HG03469 (cell line): ENCODE results near the gene UBXN11.
"Not testable (repeated sequence)": the region's sequence is repeated elsewhere in the genome, so short reads cannot be mapped to it uniquely, and the experiment has no call there.

ENCODE experiments used
- ATAC-seq: cut with Tn5 transposase; IDR thresholded peaks from one replicate; pipeline ENCODE4 v1.9.1; 2021; ENCODE audit warnings: mild to moderate bottlenecking, moderate library complexity, moderate number of reproducible peaks; ENCODE audit not compliant: unreplicated experiment

Gene UBXN11

DNA sequence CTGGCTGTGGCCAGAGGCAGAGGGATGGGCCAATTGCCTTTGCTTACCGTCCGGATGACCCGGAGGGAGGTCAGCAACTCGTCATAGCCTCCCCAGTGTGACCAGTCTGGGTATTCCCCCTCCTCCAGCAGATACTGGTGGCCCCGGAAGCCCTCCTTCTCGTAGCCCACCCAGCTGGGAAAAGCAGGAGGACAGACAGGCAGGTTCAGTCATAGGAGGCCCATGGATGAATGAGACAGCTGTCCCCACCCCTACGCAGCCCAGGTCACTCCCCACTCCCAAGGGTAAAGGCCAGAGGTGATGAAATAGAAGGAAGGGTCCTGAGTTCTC lies 30.7 kb upstream of the UBXN11 start:
- no peak for ATAC-seq

GRCh38 chr1:26336477-26337205 lies 30.2 kb upstream of the UBXN11 start:
- no peak for ATAC-seq

GRCh38 chr1:26335774-26336476 lies 29.5 kb upstream of the UBXN11 start:
- ATAC-seq = no peak

GRCh38 chr1:26333312-26333711 lies 26.9 kb upstream of the UBXN11 start:
- not testable (repeated sequence) for ATAC-seq

GRCh38 chr1:26330276-26330675 lies 23.8 kb upstream of the UBXN11 start:
- ATAC-seq = no peak

DNA sequence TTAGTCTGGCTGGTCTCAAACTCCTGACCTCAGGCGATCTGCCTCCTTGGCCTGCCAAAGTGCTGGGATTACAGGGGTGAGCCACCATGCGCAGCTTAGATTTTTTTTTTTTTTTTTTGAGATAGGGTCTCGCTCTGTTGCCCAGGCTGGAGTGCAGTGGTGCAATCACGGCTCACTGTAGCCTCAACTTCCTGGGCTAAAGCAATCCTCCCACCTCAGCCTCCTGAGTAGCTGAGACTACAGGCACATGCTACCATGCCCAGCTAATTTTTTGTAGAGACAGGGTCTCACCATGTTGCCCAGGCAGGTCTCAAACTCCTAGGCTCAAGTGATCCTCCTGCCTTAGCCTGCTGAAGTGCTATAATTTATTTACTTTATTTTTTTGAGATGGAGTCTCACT lies 22.9 kb upstream of the UBXN11 start:
- not testable (repeated sequence) for ATAC-seq

- no peak for ATAC-seq
Observed at GRCh38 chr1:26328597-26328996, 22.2 kb upstream of the UBXN11 start.

DNA sequence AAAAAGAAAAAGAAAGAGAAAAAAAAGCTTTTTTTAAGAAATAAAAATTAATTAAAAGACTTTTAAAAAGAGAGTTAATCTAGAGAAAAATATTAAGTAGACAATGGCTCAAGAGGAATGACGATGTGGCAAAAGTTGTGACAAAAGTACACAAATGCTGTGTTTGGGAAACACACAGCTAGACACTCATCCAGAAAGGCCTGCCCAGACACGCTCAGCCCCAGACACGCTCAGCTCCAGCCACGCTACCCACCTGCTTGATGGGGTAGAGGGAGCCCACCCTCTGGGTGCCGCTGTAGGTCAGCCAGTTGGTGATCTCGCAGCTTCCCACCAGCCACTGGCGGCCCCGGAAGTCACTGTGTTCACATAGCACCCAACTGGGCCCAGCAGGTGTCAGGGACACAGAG lies 21.5 kb upstream of the UBXN11 start:
- no peak for ATAC-seq

- no peak for ATAC-seq
Observed at GRCh38 chr1:26324550-26324949, 18.1 kb upstream of the UBXN11 start.

DNA sequence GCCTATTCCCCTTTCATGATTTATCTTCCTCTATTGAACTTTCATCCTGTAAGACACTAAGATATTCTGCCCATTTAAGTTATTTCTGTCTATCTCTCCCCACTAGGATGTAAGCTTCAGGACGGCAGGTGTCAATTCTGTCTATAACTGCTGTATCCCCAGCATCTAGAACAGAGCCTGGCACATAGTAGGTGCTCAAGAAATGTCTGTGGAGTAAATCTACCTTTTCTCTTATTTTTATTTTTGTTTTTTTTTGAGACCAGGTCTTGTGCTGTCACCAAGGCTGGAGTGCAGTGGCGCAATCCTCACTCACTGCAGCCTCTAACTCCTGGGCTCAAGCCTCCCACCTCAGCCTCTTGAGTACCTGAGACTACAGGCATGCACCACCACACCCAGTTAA lies 16.9 kb upstream of the UBXN11 start:
- ATAC-seq = no peak

DNA sequence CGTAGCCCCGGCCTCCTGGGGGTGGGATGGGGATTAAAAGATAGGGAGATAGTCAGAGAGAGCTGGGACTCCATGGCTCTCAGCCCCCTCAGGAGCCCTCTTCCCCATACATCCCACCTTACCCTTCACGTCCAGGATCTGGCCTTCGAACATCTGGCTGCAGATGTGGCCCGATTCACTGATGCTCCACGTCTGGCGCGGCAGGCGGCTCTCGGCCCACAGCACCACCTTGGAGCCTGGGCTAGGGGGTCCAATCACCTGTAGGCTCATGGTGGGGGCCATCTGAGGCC lies 15.6 kb upstream of the UBXN11 start:
- no peak for ATAC-seq

DNA sequence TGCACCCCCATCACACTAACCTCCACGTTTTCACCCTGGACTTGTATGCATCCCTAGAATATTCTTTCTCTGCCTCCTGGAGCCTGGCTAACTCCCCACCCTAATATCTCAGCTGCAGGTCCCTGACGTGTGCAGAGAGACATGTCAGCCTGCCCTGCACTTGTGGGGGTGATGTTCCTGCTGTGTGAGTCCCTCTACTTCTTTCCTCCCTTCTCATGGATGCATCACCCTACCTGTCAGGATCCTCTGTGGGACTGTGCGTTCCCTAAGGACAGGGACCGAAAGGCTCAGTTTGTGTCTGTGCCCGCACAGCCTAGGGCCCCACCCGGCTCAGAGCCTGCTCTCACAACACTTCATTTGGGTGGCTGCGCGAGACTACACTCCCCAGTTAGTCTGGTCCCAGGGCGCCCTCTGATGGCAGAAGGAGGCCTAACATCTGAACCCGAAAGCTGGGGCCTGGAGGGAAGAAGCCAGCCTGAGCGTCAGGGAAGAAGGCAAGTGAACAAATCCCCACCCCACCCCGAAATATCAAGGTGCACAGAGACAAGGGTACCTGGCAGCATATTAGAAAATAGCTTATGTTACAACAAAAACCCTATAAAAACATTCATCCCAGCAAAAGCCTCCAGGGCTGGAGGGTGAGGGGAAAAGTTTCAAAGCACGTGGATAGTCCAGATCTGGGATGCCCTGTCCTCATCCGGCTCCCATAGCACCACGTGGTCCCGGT lies 15.0 kb upstream of the UBXN11 start:
- no peak for ATAC-seq

DNA sequence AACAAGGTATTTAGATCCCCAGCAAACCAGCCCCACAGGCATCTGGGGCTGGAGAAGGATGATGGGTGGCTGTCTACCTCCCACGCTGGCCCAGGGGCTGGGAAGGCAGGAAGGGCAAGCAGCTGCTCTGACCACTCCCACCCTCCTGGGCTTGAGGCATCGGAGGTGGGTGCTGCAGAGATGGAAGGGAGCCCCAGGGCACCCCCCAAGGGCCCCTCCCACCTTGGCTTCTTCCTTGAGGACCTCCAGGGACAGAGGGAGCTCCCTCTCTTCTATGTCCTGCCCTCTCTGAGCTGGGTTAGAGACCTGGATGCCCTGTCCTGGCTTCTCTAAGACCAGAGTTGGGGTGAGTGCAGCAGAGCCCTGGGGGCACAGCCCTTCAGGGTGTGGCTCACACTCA lies 14.5 kb upstream of the UBXN11 start:
- ATAC-seq = no peak

DNA sequence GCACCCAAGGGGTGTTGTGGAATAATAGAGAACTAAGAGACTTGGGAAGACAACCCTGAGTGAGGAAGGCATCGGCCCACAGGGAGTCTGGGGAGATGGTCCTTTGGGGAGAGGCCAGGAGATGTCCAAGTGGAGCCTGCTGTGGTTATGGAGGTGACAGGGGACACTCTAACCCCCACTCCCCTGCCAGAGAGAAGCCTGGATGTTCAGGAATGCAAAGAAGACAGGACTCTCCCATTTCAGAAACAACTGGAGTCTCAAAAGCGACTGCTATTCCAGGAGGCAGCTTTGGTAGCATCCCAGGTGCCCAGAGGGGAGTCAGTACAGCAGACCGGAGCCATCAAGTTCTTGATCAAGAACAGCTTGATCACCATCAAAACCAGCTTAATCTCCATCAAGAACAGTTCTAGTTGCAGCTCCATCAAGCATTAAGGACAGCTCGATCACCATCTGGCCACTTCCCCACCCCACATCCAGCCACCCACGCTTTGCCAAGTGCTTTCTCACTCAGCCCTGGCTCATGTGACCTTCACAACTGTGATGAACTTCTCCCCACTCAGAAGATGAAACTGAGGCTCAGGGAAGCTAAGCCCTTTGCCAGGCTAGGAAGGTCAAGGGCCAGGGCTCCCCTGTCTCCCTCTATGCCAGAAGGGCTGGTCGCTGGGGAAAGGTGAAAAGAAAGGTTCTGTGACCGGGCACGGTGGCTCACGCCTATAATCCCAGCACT lies 12.1 kb upstream of the UBXN11 start:
- no peak for ATAC-seq

DNA sequence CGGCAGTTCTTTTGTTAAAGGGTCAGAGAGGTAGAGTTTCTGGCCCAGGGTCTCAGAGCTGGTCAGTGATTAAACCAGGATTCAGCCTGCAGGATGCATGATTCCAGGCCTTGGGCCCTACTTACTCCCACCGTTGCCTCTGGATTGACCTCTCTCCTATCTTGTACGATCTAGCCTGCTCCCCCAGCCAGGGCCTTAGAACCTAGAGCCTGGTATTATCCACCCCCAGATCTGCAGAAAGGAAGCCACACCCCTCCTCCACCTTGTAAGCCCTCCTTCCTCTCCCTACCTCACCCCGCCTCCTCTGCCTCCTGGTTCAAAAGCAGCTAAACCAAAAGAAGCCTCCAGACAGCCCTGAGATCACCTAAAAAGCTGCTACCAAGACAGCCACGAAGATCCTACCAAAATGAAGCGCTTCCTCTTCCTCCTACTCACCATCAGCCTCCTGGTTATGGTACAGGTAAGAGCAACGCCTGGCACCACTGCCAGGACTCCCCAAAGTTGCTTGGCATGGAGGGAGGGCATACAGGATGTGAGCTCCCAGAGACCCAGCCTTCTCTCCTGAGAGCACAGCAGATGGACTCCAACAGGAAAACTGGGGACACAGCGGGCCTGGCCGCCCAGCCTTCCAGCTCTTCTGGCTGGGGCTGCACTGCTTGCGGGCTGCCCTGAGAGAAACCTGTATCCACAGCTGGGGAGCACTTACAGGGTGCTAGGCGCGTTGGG lies 11.3 kb upstream of the UBXN11 start, which contains the start of gene CD52:
Gene CD52 (plus strand): TSS at position 347 of the 726 bp plus-strand sequence. CDS start 60 bp downstream, at position 407.
- ATAC-seq = no peak

- no peak for ATAC-seq
Observed at GRCh38 chr1:26317146-26317545, 10.7 kb upstream of the UBXN11 start.

DNA sequence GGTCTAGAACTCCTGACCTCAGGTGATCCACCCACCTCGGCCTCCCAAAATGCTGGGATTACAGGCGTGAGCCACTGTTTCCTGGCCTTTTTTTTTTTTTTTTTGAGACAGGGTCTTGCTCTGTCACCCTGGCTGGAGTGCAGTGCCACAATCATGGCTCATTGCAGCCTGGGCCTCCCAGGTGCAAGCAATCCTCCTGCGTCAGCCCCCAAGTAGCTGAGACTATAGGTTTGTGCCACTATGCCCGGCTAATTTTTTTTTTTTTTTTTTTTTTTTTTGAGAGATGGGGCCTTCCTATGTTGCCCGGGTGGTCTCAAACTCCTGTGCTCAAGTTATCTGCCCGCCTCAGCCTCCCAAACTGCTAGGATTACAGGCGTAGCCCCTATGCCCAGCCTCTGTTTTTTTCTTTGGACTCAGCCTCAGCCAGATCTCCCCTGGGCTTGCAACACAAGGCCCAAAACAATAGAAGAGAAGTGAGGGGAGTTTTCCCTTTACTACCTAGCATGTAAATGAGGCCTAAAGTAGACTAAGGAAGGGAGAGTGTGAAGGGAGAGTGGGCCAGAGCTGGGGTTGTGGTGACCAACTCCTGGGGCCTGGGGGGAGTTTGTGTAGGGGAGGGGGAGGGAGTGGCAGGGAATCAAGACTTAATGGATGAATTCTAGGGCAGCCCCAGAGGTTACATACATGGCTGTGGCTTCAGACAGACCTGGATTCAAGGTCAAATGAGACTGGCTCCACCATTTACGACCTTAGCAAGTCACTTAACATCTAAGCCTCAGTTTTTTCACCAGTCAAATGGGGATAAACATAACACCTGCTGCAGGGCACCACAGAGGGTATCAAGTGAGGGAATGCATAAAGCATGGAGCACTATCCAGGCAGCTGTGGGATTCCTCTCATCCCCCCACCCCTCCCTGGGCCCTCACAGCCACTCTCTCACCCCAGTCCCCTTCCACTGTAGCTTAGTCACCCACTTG lies 9.7 kb upstream of the UBXN11 start:
- no peak for ATAC-seq

DNA sequence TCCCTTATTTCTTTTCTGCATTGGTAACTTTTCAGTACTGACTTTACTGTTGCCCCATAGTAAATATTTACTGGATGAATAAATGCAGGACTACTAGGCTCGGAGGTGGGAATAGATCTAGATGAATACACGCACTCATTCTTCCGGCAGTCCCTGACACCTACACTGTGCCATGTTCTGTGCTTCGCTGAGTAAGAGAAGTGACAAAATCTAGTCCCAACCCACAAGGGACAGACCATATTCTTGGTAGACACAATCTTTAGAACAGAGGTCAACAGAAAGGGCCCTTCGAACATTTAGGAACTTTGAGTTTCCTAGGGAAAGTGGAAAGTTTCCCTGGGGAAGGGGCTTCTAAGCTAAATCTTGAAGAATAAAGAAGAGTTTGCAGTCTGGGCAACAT lies 8.1 kb upstream of the UBXN11 start:
- no peak for ATAC-seq
